SK-N-DZ (cell line): Measurements from ENCODE around the gene AIRE. TPM values are rescaled to one million over a fixed set of nuclear protein-coding genes. Genes with fewer than 3 reads are reported as not detected.
"Not testable (repeated sequence)": the region's sequence is repeated elsewhere in the genome, so short reads cannot be mapped to it uniquely, and the experiment has no call there.

ENCODE experiments used
- DNase-seq: peaks from one replicate; pipeline ENCODE4 v3.0.0-alpha.2; 2015; ENCODE audit warnings: low spot score
- polyA plus RNA-seq, 2 experiments: library from polyadenylated mRNA; depleted of rRNA; stranded (reverse); fragments of >200 nt; gene quantifications; 2 replicates each; pipeline ENCODE4 v1.2.3, GENCODE V29; 2014

Gene AIRE
- polyA plus RNA-seq (2014; cell fraction: cytosol; rRNA removed) = not detected in 2 replicates
- polyA plus RNA-seq (2014; cell fraction: nucleus; rRNA removed) = 0.16 and 0.37 TPM in 2 replicates

DNA sequence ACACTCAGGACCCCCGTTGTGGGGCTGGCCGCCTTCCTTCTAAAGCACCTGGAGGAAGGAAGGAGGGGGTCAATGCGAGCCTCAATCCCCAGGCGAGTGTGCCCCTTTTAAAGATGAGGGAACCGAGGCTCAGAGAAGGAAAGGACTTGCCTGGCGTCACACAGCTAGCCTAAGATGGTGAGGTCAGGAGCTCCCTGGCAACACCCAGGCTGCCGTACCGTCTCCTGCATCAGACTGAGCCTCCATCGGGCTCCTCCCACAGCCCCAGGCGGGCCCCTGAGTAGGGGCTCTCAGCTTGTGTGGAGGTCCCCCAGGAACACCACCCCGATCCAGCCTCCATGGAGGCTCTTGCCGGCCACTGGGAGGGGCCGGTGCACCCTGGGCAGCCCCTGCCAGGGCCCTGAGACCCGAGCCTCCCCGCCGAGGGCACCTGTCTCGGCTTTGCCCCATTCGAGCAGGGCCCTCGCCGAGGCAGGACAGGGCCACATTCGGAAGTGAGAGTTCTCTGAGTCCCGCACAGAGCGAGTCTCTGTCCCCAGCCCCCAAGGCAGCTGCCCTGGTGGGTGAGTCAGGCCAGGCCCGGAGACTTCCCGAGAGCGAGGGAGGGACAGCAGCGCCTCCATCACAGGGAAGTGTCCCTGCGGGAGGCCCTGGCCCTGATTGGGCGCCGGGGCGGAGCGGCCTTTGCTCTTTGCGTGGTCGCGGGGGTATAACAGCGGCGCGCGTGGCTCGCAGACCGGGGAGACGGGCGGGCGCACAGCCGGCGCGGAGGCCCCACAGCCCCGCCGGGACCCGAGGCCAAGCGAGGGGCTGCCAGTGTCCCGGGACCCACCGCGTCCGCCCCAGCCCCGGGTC, at the start of gene AIRE:
TSS of gene AIRE (plus strand) at position 739 of the 855 bp plus-strand sequence. CDS start 131 bp downstream, outside the sequence.
- no peak for DNase-seq

DNA sequence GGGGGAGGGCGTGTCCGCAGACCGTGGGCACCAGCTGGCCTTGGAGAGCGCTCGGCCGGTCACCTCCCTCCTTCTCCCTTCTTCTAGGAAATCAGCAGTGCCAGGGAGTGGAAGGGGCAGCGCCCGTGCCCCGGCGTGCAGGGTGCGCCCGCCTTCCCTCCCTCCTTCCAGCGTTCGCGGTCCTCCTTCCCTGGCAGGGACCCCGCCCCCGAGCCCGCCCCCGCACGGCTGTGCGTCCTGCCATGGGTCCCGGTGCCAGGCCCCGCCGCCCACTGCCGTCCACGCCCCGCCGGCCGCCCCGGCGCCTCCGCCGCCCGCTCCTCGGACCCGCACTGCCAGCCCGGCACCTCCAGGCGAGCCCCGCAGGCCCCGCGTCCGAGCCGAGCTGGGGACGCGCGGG, 45.3 kb upstream of the AIRE start:
- not testable (repeated sequence) for DNase-seq

DNA sequence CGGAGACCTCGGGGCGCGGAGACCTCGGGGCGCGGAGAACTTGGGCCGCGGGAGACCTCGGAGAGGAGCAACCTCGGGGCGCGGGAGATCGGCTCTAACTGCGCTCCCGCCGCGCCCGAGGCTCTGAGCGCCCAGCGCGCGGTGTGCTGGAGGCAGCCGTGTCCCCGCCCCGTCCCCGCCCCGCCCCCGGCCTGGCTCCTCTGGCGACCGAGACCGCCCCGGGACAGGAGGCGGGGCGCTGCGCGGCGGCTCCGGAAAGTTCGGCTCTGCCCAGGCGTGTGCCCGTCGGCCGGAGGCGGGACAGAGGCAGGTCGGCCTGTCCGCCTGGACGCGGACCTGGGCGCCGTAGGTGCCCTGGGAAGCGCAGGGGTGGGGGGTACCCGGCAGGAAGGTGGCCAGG, 44.8 kb upstream of the AIRE start, which contains the start of gene ICOSLG:
TSS of gene ICOSLG (minus strand) at position 102 of the 400 bp plus-strand sequence. CDS start 126 bp downstream, outside the sequence.
- not testable (repeated sequence) for DNase-seq

DNA sequence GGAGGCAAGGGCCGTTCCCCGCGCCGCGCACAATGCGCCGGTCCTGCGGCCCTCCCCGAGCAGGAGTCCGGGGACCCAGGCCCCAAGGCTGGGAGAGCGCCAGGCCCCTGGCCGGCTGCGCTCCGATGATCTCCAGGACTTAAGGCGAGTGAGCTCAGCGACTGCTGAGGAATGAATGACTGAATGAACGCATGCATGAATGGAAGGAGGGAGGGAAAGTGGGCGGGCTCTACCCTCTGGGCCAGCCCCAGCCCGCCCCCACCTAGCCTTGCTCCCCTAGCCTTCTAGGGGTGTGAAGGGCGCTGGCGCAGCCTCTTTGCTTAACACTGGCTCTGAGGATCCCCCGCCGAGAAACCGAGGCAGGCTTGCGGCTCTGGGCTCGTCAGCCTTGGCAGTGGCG, 44.4 kb upstream of the AIRE start:
- not testable (repeated sequence) for DNase-seq

DNA sequence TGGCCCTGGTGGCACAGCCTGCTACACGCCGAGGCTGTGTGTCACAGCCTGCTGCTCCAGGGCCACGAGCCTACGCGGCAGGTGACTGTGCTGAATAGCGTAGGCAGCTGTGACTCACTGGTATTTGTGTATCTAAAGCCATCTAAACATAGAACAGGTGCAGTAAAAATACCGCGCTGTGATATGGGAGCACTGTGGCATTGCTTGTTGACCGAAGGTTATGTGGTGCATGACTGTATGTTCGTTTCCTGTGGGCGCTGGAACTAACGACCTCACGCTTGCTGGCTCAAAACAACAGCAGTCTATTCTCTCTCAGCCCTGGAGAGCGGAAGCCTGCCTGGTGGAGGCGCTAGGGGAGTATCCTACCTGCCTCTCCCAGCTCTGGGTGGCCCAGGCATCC, 41.7 kb upstream of the AIRE start:
- not testable (repeated sequence) for DNase-seq

GRCh38 chr21:44247904-44248303, 37.8 kb upstream of the AIRE start:
- DNase-seq = not testable (repeated sequence)

DNA sequence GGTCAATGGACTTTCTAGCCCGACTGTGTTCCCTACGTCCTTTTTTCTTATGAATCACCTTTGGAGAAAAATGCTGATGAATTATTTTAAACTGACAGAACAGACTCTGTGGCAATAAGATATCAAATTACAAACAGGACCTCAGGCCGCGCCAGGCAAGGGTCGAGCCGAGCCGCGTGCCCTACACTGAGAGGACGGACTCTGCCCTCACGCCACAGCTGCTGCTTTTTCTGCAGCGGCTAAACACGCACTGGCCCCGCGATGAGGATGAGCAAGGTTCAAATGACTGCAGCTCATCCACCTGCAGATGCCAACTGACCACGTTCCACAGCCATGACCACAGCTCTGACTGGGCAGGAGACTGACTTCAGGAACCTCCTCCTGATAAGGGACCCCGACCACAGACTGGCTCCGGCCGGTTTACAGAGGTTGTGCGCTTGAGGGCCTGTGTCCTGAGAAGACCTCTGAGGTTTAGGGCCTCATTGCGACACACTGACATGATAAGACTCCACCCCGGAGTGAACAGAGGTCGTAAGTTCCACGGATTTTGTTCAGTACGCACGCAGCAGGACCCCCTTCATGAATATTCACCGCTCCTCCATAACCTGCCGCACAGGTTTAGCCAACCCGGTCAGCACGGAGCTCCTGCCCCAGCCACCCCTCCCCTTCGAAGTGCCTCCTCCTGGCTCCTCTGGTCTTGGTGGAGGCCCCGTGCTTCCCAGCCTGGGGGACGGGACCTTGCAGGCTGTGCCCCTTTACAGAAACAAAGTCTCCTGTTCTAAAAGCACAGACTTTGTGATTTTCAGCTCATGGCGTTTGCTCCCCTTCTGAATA, 36.3 kb upstream of the AIRE start:
- DNase-seq = not testable (repeated sequence)

- DNase-seq = no peak
Observed at GRCh38 chr21:44253832-44254710, 31.6 kb upstream of the AIRE start.

GRCh38 chr21:44255511-44255981, 30.1 kb upstream of the AIRE start:
- no peak for DNase-seq

DNA sequence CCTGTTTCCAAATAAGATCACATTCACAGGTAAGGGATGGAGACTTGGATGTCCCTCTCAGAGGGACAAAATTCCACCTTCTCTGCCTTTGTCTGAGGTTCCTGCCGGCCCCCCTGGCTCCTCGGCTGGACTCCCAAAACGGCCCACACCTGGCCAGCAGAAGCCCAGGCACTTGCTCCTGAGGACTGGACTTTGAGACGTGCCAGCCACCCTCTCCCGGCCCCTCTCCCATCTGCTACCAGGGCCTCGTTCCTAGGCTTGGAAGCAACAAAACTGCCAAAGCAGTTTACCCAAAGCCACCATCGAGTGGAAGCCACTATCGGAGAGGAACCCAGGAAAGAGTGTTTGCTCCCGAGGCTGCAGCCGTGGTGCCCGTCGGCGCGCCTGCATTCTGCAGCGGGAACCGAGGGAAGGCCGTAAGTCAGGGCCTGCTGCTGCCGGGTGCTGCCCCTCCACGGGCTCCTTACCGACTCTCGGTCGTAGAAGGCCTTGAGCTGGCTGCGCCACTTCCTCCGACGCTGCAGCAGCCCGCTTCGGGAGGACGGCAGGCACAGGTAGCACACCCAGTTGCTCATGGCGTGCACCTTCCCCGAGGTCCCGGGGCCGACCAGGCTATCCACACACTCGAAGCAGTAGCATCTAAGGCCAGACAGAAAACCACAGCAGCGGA, 27.5 kb upstream of the AIRE start:
- no peak for DNase-seq

- DNase-seq = no peak
Observed at GRCh38 chr21:44259082-44259705, 26.5 kb upstream of the AIRE start.

GRCh38 chr21:44260066-44260465, 25.6 kb upstream of the AIRE start:
- no peak for DNase-seq

DNA sequence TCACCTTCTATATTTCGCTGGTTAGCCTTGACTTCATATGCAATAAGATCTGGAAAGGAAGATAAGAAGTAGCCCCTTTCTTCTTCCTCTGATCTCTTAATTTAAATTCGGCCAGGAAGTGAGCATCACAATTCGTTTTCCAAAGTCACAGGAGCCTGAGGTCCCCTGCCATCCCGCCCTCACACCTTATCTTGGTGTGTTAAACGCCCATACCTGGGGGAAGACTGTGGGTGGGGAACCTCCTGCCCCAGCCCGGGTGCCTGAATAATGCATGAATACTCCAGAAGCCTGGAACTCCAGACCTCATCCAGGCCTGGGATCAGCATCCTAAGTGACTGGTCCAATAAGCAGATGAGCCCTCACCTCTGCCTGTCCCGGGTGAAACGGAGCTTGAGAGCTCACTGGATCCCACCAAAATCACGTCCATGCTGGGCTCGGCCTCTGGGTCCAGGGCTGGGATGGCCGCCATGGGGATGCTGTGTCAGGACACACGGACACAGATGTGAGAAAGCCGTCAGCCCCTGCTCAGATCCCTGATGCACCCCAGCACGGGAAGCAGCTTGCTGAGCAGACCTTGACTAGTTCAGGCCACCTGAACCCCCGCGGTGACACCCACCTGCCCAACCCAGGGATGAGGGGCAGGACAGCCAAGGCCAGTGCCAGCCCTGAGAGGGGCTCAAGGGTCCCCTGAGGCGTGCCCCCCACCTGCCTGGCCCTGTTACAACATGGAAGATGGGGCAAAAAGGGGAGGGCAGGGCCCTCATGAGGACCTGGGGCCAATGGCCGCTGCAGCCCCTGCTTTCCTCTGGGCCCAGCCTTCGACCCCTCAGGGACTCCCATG, 24.7 kb upstream of the AIRE start:
- DNase-seq = no peak

DNA sequence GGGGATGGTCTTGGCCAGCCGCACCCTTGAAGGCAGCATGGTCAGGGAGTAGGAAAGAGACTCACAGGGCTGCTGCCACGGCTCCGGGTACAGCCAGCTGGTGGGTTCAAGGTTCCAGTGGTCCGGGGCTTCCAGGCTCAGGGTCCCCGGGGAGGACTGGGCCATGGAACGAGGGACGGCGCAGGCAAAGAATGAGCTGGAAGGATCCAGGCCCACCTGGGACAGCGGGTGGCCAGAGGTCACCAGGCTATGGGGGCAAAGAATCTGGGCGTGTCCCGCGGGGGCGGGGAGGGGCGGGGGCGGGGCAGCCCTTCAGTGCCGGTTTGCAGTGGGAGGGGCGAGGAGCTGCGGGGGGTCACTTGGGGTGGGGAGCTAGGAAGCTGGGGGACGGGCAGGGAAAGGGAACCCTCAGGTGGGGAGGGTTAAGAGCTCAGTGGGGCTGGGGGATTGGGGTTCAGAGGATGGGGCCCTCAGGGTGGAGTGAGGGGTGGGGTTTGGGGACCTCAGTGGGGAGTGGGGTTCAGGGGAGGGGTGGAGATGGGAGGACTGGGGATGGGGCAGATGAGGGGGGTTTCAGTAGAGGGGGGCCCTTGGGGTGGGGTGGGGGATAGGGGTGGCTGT, 23.9 kb upstream of the AIRE start, which contains the start of gene DNMT3L:
TSS of gene DNMT3L (minus strand) at position 223 of the 621 bp plus-strand sequence. CDS start 638 bp downstream, outside the sequence.
- no peak for DNase-seq

- no peak for DNase-seq
Observed at GRCh38 chr21:44262338-44263056, 23.2 kb upstream of the AIRE start.

DNA sequence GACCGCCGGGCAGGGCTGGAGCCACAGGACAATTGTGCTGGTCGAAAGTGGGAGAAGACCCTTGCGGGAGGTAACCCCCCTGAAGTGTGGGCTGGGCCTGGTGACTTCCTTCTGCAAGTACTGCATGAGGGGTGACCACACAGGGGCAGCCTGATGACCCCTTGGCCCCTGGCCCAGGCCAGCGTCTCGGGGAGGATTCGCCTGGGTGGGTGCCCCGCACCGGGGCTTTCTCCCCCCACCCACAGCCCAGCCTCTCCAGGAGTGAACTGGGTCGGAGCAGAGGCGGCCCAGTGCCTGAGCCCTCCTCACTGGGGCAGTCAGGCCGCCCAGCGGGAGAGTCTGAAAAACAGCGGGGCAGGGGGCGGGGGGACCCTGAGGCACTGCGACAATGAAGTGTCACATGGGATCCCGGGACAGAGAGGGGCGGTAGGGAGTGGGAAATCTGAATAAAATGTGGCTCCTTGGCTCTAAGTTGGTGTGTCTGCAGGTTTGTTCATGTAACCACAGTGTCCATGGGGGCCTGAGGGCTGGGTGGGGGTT, 22.4 kb upstream of the AIRE start:
- DNase-seq = no peak

DNA sequence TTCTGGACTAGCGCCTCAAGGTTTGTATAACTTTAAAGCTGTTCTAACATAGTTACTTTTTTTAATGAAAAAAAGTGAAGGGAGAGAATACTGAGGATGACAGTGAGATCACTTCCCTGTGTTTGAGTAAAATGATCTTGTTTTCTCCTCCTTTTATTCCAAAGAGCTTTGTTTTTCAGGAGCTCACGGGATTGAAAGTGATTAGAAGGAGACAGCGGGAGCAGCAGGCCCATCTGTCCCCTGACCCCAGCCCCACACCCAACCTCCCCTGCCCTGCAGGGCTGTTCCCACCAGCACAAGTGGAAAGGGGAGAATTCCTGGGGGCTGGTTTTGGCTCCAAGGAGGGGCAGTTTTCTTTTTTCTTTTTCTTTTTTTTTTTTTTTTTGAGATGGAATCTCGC, 21.9 kb upstream of the AIRE start:
- no peak for DNase-seq
